GM19351 (cell line): ENCODE data around the gene KRTAP12-2.
"Not testable (repeated sequence)": the region's sequence is repeated elsewhere in the genome, so short reads cannot be mapped to it uniquely, and the experiment has no call there.

ENCODE experiments used
- ATAC-seq: cut with Tn5 transposase; IDR thresholded peaks from one replicate; pipeline ENCODE4 v1.9.1; 2021; ENCODE audit warnings: mild to moderate bottlenecking, moderate library complexity; ENCODE audit not compliant: unreplicated experiment

The KRTAP12-2 gene

DNA sequence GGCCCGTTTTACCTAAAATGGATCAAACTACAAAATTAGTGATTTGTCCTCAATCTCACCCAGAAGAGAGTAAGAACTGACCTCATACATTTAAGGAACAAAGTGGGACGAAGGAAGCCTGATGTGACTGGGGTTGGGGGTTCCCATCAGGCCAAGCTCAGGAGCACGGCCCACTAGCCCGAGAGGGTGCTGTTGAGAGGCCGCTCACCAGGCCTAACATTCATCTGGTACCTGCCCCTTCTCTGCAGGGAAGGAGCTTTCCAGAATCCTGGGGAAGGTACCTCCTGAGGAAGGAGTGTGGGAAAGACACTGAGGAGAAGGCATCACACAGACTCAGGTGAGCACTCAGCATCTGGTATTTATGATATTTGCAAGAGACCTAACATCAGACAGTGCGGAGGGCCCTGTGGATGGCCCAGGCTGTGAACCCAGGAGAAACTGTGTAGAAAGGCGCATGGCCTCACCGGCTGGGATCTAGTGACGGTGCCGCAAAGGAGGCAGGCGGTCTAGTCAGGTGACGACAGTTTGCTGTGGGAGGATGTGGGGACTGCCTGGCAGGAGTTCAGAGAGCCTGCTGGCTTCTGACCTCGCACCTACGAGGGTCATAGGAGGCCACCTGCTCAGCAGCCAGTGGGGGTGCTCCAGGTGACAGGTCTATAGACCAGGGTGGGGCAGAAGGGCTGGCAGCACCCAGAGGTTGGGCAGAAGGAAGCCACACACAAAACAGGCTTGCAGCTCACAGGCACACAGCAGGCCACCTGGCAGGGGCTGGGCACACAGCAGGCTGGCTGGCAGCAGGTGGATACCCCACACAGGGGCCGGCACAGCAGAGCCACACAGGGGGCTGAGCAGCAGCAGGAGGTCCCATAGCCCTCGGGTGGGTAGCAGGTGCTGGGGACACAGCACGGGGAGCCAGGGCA lies 12.8 kb downstream of the KRTAP12-2 start:
- no peak for ATAC-seq

DNA sequence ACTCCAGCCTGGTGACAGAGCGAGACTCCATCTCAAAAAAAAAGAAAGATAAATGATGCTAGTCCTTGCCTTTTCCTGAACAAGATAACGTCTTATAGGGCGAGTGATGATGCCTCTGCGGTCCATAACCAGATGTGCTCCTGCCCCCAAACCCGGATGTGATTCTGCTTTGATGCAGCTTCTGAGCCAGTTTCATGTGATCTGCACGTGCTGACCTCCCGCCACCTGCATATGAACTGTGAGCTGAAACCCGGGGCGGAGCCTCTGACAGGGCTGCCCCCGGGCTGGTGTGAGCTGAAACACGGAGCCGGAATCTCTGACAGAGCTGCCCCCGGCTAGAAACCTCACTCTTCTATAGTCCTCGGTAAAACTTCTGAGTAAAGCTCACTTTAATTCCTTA lies 13.6 kb downstream of the KRTAP12-2 start:
- ATAC-seq = no peak

DNA sequence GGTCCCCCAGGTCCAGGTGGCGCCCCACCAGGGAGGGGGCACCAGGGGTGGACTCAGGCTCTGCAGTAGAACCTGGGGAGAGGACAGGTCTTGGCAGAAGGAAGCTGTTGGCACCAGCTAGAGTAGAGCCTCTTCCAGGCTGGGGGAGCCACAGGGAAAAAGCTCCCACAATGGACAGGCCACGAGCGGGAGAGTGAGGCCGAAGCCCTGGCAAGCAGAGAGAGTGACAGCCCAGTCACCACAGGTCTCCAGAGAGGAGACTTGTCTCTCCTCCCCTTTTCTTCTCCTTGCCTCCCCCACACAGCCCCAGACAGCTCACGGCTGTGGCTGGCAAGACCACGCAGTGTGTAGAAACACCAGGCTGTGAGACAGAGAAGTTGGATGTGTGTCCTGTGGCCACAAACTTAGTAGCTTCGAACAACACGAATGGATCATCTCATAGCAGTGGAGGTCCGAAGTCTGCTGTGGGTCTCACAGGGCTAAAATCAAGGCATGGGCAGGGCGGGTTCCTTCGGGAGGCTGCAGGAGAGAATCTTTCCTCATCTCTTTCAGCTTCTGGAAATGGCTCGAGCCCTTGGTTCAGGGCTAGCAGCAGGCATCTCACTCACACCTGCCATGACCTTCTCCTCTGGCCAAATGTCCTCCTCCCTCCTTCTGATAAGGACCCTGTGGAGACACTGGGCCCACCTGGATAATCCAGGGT lies 15.6 kb downstream of the KRTAP12-2 start:
- ATAC-seq = no peak

DNA sequence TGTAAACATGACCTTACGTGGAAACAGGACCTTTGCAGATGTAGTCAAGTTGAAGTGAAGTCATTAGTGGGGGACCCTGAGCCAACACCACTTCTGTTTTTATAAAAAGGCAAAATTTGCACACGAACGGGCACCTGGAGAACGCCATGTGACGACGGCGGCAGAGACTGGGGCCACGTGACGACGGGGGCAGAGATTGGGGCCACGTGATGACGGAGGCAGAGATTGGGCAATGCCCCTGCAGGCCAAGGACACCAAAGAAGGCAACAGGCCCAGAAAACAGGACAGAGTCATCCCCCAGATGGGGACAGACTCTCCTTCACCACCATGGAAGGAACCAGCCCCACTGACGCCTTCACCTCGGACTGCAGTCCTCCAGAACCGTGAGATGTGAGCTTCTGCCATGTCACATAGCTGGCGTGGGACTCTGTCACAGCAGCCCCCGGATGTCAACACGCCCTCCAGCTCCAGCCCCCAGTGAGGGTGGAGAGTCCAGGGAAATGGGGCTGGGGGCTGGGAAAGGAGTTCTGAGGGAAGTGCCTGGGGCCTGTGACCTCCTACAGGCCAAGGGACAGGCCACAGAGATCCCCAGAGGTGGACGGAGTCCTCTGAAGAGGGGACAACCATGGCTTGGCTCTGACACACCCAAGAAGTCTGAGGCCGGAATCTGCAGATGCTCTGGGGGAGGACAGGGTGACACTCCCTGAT lies 16.3 kb downstream of the KRTAP12-2 start:
- ATAC-seq = no peak

DNA sequence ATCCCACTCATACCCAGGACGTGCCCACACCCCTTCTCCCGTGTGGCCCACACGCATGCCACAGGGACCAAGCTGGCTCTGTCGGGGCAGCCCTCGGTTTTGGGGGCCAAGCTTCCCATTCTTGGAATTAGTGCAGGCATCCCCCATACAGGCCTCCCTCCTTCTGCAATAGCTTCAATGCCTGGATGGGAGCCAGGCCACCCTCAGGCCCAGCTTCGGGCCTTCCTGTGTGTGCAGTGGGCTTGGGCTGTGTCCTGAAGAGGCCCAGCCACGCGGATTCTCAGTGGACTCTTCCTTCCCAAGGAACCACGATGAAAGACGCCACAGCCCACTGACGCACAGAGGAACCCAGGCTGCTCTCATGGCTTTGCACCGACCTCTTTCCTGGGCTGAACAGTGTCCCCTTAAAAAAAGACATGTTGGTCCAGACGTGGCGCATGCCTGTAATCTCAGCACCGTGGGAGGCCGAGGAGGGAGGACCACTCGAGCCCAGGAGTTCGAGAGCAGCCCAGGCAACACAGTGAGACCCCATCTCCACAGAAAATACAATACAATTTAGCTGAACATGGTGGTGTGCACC lies 17.1 kb downstream of the KRTAP12-2 start:
- ATAC-seq = no peak

DNA sequence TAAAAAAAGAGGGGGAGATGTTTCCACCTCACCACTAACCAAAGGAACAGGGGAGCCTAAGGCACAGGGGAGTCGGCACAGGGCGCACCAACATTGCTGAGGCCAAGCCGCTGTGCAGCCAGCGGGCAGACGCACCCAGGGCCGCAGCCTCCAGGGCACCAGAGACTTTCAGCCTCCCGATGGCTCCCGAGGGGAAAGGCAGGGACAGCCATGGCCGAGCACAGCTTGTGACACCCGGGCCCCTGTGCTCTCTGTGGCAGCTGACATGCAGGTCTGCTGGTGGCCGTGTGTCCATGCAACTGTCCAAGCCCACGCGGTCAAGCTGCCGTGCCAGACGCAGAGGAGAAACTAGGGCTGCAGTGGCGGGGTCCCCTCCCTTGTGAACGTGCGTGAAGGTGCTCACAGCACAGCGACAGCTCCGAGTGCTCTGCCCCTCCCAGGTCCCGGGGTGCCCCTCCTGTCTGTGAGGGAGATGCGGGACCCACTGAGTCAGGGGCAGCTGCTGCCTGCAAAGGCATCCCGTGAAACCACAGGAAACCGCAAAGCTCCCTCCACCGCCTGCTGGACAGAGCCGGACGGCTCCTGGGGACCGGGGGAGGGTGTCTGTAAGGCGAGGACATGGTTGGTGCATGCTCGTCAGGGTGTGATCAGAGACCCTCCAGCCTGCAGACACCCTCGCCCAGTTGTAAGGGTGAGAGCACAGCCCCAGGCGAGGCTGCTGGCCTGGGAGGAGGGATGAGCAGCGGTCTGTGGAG lies 18.0 kb downstream of the KRTAP12-2 start:
- ATAC-seq = no peak

DNA sequence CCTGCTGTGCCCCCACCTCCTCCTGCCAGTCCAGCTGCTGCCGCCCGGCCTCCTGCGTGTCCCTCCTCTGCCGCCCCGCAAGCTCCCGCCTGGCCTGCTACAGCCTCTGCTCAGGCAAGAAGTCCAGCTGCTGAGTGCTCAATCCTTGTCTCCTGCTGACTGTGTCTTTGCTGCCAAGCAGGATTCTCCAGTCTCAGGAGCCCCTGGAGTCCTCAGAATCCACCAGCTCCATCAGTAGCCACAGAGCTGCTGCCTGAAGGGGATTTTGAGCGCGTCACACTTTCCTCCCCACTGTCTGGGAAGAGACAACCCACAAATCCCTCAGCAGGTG lies 19.5 kb downstream of the KRTAP12-2 start:
- ATAC-seq = no peak

DNA sequence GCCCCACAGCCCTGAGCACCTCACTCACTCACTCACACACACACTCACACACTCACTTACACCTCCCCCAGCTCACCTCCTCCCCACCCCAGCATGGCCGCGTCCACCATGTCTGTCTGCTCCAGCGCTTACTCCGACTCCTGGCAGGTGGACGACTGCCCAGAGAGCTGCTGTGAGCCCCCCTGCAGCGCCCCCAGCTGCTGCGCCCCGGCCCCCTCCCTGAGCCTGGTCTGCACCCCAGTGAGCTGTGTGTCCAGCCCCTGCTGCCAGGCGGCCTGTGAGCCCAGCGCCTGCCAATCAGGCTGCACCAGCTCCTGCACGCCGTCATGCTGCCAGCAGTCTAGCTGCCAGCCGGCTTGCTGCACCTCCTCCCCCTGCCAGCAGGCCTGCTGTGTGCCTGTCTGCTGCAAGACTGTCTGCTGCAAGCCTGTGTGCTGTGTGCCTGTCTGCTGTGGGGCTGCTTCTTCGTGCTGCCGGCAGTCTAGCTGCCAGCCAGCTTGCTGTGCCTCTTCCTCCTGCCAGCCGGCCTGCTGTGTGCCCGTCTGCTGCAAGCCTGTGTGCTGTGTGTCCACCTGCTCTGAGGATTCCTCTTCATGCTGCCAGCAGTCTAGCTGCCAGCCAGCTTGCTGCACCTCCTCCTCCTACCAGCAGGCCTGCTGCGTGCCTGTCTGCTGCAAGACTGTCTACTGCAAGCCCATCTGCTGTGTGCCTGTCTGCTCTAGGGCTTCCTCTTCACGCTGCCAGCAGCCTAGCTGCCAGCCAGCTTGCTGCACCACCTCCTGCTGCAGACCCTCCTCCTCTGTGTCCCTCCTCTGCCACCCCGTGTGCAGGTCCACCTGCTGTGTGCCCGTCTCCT lies 20.1 kb downstream of the KRTAP12-2 start, which contains the start of gene KRTAP10-11:
KRTAP10-11 (plus strand) TSS at position 49 of the 856 bp plus-strand sequence; CDS start at position 94, 45 bp downstream.
- ATAC-seq = not testable (repeated sequence)

DNA sequence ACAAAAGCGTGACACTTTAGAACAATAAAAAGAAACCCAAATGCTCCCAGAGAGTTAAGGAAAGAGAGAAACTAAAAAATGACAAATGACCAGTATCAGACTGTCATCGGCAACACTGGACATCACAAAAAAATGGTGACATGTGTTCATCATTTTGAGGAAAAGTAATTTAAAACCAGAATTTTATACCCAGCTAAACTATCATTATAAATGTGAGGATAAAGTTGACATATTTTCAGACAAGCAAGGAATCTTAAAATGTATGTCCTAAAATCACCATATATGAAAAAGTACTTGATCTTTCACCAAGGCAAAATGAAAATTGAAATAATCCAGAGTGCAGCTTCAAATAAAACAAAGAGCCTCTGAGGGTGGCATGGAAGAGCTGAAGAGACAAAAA lies 21.8 kb downstream of the KRTAP12-2 start:
- ATAC-seq = no peak

DNA sequence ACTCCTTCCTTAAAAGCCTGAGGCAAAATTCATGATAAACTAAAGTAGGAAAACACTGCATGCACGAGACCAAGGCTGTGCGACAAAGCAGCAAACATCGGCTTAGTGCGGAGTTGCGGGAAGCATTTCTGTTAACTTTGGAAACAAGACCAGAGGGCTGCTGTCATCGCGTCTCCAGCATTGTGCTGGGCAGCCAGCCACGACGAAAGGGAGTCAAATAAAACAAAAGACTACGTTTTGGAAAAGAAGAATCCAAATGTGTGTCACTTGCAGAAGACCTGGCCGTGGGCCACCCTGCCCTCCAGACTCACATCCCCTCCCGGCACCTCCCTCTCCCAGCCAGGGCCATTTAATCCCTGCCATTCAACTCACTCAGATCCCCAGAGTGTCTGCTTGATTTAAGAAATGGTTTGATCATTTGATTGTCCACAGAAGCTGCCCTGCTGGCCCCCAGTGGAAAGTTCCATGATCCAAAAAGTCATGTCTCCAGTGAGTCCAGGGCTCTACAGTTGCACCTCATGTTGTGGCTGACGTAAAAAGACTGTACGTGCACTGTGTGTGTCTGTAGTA lies 22.9 kb downstream of the KRTAP12-2 start:
- no peak for ATAC-seq

DNA sequence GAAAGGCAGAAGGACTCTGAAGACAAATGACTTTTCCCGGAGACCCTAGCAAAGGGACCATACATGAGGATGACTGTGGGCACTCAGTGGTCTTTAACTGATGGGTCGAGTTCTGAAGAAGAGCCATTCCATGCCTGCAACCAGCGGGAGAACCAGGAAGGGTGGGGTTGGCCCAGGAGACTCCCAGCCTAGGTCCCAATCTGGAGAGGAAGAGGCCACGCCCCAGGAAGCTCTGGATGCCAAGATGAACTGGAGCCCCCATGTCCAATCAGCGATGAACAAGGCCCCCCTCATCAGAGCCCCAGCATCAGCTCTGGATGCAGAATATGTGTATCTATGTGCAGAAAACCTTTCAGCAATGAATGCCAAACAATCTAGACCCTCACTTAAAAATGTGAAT lies 26.0 kb downstream of the KRTAP12-2 start:
- no peak for ATAC-seq

DNA sequence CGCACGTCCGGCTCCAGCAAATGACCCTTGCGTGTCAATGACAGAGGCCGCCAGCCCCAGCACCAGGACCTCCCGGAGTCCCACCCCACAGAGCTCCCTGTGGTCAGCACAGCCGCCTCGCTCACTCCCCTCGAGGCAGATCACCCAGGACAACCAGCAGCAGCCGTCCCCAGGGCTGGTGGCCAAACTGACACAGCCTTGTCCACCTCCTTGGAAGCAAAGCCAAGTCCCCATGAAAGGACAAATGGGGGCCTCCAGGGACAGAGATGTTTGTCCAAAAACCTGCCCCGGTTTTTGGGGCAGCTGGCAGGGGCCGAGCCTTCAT lies 27.4 kb downstream of the KRTAP12-2 start:
- ATAC-seq = no peak

DNA sequence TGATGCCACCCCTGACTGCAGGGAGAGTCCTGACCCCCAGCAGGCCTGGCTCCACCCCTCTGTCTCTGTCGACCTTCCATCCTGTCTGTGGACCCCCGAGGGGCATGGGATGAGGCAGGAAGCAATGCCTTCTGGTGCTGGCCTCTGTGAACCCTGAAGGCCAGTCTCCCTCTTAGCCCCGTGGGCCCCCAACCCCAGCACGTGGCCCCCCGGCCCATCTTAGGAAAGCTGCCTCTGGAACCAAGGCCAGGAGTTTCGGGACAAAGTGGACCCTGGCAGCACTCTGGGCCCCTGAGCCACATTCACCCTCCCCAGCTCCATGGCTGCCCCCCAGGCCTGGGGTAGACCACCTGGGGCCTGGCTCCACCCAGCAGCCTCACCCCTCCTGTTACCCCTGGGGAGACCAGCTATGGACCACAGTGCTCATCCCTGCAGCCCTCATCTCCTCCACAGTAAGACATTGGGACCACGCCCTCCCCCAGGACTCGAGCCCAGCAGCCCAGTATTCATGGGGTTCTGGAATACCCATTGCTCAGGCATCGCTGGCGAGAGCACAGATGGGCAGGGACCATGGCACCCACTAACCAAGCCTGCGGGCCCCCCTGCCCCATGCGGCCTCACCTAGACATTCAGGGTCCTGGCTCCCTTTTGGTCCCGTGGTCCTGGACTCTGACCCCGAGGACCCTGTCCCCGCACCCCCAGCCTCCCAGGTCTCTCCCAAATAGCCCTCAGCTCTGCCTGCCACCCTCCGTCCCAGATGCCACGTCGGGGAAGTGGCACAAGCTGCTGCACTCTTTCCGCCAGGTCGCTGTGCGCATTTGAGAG lies 28.0 kb downstream of the KRTAP12-2 start:
- ATAC-seq = not testable (repeated sequence)

DNA sequence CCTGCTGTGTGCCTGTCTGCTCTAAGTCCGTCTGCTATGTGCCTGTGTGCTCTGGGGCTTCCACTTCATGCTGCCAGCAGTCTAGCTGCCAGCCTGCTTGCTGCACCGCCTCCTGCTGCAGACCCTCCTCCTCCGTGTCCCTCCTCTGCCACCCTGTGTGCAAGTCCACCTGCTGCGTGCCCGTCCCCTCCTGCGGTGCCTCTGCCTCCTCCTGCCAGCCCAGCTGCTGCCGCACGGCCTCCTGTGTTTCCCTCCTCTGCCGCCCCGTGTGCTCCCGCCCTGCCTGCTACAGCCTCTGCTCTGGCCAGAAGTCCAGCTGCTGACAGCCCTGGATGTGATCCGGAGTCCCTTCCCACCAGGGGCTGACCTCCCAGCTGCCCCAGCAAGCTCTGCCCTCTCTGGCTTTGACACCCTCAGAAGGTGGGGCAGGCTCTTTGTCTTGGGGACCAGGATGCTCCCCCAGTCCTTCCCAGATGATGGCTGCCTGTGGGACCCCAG lies 28.8 kb downstream of the KRTAP12-2 start:
- not testable (repeated sequence) for ATAC-seq

DNA sequence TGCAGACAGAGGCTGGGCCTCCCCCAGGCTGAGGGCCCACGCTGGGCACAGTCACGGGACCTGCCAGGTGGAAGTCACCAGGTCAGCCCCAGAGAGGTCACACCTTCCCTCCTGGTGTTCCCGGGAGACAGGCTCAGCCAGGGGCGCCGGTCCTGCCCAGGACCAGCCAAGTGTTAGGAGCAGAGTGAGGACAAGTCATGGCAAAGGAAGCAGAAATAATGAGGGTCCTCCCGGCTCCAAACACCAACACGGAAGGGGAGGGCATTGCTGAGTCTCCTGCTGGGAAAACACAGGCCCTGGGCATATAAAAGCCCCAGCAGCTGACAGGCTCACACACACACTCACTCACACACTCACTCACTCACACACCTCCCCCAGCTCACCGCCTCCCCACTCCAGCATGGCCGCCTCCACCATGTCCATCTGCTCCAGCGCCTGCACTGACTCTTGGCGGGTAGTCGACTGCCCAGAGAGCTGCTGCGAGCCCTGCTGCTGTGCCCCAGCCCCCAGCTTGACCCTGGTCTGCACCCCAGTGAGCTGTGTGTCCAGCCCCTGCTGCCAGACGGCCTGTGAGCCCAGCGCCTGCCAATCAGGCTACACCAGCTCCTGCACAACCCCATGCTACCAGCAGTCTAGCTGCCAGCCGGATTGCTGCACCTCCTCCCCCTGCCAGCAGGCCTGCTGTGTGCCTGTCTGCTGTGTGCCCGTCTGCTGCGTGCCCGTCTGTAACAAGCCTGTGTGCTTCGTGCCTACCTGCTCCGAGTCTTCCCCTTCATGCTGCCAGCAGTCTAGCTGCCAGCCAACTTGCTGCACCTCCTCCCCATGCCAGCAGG lies 29.5 kb downstream of the KRTAP12-2 start, which contains the start of gene KRTAP10-10:
KRTAP10-10 (plus strand) TSS at position 339 of the 833 bp plus-strand sequence; CDS start at position 401, 62 bp downstream.
- no peak for ATAC-seq

DNA sequence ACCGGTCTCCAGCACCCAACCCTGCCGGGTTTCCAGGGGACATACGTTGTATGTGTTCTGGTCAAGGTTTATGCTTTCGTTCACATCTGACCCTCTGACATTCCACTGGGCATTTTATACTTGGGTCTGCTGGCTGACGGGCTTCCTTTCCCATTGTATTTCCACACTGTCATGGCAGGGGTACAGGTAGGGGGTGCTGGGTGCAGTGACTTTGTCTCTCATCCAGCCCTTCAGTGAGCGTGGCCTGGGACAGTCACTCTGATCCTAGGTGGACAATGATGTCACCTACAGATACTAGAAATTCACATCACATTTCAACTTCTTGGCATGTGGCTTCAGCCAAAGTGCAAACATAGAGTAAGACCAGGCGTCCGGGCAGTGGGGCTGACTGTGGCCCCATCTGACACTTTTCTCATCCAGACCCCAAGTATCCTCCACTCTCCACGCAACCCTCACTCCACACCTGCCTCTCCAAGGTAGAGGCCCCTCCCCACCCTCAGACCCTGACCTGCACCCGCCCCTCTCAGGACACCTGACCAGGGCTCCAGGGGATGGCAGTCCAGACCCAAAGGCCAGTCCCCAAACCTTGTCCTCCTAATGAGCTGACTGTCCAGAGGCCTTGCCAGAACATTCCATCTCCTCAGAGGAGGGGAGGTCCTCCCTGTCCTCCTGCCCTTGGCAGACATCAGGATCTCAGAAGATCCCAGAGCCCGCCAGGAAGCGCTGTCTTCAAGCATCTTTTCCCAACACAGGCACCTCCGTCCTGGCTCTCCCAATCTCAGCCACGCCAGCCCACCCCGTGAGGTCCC lies 30.3 kb downstream of the KRTAP12-2 start:
- ATAC-seq = no peak
